Ovary (tissue), 3 donors: ENCODE measurements around the gene PRSS8.

Source experiments
- CTCF ChIP-seq, 3 donors: fragments of 450-650 bp in 2 of 3; fragments of 200-600 bp in 1 of 3; IDR thresholded peaks; one replicate each; pipeline versions ENCODE4 v1.5.1 to v1.8.0; 2016 to 2022; ENCODE audit warnings: antibody characterized with exemption in 3 of 3, mild to moderate bottlenecking in 1 of 3
- EP300 ChIP-seq: sonication (generic); formaldehyde crosslinking; IDR thresholded peaks from one replicate; pipeline ENCODE4 v1.6.1; 2017; ENCODE audit warnings: antibody characterized with exemption
- POLR2A ChIP-seq: fragments of 450-650 bp; IDR thresholded peaks from one replicate; pipeline ENCODE4 v1.6.1; 2017; ENCODE audit warnings: antibody characterized with exemption, mild to moderate bottlenecking, moderate library complexity
- donor health status: DM: no; HTN: no; CAD: no.

- TF ChIP-seq CTCF (IDR thresholded peaks at IDR 0.05) (no peak), EP300 (no peak), POLR2A (no peak)
Measured at GRCh38 chr16:31084584-31085302, 50.8 kb downstream of the PRSS8 start.
